ENCODE measurements around the gene ITGB7. TPM values are rescaled to one million over a fixed set of nuclear protein-coding genes. Genes with fewer than 3 reads are reported as not detected.
A peak's percentile ranks its signal among the peaks of the same experiment; 100 is the strongest.

ITGB7 gene
- total RNA-seq, 1 experiment from 2014 or later, result 0.90 TPM

DNA sequence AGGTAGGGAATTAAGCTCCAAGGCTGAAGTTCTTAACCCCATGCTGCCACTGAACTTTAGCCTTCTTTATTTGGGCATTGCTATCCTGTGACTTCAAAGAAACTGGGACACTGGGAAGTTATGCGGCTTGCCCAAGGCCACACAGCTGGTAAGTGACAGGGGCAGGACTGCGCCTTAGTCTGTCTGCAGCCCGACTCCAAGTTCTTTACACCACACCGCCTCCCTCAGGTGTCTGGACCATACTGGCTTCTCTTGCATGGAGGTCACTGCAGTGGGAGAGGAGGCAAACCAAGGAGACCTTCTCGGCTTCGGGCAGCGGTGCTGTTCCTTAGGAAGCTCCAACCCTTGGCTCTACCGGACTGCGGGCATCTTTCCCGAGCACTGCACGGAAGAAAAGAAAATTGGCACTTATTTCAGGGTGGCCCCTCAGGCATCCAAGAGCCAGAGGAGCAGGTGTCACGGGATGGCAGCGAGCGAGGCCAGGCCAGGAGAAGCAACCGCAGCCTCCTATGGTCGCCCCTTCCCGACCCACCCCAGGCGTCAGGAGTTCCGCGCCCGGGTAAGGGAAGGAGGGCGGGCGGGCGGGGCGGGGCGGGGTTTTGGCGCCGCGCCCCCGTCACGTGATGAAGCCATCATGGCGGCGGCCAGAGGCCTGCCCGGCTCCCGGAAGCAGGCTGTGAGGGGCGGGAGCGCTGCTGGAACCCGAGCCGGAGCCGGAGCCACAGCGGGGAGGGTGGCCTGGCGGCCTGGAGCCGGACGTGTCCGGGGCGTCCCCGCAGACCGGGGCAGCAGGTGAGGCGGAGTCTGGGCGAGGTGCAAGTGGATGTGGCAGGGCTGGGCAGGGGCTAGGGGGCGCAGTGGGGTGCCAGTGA, 44.7 kb upstream of the ITGB7 start (continued):
- TF ChIP-seq, protein P1, sequence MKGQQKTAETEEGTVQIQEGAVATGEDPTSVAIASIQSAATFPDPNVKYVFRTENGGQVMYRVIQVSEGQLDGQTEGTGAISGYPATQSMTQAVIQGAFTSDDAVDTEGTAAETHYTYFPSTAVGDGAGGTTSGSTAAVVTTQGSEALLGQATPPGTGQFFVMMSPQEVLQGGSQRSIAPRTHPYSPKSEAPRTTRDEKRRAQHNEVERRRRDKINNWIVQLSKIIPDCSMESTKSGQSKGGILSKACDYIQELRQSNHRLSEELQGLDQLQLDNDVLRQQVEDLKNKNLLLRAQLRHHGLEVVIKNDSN (CRISPR knock-in tag; IDR thresholded peaks at IDR 0.05), result peak; percentile 93
- TF ChIP-seq SOX15 (CRISPR knock-in tag; IDR thresholded peaks at IDR 0.05), result no peak
- TF ChIP-seq JUN (CRISPR knock-in tag; IDR thresholded peaks at IDR 0.05), result no peak
- TF ChIP-seq, protein P2, sequence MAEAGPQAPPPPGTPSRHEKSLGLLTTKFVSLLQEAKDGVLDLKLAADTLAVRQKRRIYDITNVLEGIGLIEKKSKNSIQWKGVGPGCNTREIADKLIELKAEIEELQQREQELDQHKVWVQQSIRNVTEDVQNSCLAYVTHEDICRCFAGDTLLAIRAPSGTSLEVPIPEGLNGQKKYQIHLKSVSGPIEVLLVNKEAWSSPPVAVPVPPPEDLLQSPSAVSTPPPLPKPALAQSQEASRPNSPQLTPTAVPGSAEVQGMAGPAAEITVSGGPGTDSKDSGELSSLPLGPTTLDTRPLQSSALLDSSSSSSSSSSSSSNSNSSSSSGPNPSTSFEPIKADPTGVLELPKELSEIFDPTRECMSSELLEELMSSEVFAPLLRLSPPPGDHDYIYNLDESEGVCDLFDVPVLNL (CRISPR knock-in tag; IDR thresholded peaks at IDR 0.05; ENCODE audit: borderline replicate concordance, low read depth), result no peak
- TF ChIP-seq, protein P3, sequence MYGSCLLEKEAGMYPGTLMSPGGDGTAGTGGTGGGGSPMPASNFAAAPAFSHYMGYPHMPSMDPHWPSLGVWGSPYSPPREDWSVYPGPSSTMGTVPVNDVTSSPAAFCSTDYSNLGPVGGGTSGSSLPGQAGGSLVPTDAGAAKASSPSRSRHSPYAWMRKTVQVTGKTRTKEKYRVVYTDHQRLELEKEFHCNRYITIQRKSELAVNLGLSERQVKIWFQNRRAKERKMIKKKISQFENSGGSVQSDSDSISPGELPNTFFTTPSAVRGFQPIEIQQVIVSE (CRISPR knock-in tag; IDR thresholded peaks at IDR 0.05; ENCODE audit: borderline replicate concordance), result no peak
- peak; percentile 64; the same call in 1 of the 2 replicates for TF ChIP-seq FOXK1 (CRISPR knock-in tag; IDR thresholded peaks at IDR 0.05)
- TF ChIP-seq, protein P4, sequence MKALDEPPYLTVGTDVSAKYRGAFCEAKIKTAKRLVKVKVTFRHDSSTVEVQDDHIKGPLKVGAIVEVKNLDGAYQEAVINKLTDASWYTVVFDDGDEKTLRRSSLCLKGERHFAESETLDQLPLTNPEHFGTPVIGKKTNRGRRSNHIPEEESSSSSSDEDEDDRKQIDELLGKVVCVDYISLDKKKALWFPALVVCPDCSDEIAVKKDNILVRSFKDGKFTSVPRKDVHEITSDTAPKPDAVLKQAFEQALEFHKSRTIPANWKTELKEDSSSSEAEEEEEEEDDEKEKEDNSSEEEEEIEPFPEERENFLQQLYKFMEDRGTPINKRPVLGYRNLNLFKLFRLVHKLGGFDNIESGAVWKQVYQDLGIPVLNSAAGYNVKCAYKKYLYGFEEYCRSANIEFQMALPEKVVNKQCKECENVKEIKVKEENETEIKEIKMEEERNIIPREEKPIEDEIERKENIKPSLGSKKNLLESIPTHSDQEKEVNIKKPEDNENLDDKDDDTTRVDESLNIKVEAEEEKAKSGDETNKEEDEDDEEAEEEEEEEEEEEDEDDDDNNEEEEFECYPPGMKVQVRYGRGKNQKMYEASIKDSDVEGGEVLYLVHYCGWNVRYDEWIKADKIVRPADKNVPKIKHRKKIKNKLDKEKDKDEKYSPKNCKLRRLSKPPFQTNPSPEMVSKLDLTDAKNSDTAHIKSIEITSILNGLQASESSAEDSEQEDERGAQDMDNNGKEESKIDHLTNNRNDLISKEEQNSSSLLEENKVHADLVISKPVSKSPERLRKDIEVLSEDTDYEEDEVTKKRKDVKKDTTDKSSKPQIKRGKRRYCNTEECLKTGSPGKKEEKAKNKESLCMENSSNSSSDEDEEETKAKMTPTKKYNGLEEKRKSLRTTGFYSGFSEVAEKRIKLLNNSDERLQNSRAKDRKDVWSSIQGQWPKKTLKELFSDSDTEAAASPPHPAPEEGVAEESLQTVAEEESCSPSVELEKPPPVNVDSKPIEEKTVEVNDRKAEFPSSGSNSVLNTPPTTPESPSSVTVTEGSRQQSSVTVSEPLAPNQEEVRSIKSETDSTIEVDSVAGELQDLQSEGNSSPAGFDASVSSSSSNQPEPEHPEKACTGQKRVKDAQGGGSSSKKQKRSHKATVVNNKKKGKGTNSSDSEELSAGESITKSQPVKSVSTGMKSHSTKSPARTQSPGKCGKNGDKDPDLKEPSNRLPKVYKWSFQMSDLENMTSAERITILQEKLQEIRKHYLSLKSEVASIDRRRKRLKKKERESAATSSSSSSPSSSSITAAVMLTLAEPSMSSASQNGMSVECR (CRISPR knock-in tag; IDR thresholded peaks at IDR 0.05; ENCODE audit: borderline replicate concordance), result peak; percentile 30; the same call in 1 of the 2 replicates
- TF ChIP-seq, protein P5, sequence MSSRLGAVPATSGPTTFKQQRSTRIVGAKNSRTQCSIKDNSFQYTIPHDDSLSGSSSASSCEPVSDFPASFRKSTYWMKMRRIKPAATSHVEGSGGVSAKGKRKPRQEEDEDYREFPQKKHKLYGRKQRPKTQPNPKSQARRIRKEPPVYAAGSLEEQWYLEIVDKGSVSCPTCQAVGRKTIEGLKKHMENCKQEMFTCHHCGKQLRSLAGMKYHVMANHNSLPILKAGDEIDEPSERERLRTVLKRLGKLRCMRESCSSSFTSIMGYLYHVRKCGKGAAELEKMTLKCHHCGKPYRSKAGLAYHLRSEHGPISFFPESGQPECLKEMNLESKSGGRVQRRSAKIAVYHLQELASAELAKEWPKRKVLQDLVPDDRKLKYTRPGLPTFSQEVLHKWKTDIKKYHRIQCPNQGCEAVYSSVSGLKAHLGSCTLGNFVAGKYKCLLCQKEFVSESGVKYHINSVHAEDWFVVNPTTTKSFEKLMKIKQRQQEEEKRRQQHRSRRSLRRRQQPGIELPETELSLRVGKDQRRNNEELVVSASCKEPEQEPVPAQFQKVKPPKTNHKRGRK (CRISPR knock-in tag; IDR thresholded peaks at IDR 0.05; ENCODE audit: borderline replicate concordance), result no peak
- no peak for TF ChIP-seq GRHL2 (CRISPR knock-in tag; IDR thresholded peaks at IDR 0.05; ENCODE audit: insufficient replicate concordance, severe bottlenecking)
- TF ChIP-seq, protein P6, sequence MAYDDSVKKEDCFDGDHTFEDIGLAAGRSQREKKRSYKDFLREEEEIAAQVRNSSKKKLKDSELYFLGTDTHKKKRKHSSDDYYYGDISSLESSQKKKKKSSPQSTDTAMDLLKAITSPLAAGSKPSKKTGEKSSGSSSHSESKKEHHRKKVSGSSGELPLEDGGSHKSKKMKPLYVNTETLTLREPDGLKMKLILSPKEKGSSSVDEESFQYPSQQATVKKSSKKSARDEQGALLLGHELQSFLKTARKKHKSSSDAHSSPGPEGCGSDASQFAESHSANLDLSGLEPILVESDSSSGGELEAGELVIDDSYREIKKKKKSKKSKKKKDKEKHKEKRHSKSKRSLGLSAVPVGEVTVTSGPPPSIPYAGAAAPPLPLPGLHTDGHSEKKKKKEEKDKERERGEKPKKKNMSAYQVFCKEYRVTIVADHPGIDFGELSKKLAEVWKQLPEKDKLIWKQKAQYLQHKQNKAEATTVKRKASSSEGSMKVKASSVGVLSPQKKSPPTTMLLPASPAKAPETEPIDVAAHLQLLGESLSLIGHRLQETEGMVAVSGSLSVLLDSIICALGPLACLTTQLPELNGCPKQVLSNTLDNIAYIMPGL (CRISPR knock-in tag; IDR thresholded peaks at IDR 0.05), result peak; percentile 75
- TF ChIP-seq, protein P7, sequence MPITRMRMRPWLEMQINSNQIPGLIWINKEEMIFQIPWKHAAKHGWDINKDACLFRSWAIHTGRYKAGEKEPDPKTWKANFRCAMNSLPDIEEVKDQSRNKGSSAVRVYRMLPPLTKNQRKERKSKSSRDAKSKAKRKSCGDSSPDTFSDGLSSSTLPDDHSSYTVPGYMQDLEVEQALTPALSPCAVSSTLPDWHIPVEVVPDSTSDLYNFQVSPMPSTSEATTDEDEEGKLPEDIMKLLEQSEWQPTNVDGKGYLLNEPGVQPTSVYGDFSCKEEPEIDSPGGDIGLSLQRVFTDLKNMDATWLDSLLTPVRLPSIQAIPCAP (CRISPR knock-in tag; IDR thresholded peaks at IDR 0.05), result no peak
- no peak for TF ChIP-seq ZNF396 (CRISPR knock-in tag; IDR thresholded peaks at IDR 0.05; ENCODE audit: borderline replicate concordance)
- TF ChIP-seq, protein P8, sequence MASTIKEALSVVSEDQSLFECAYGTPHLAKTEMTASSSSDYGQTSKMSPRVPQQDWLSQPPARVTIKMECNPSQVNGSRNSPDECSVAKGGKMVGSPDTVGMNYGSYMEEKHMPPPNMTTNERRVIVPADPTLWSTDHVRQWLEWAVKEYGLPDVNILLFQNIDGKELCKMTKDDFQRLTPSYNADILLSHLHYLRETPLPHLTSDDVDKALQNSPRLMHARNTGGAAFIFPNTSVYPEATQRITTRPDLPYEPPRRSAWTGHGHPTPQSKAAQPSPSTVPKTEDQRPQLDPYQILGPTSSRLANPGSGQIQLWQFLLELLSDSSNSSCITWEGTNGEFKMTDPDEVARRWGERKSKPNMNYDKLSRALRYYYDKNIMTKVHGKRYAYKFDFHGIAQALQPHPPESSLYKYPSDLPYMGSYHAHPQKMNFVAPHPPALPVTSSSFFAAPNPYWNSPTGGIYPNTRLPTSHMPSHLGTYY (CRISPR knock-in tag; IDR thresholded peaks at IDR 0.05), result no peak
- no peak for TF ChIP-seq SP1 (CRISPR knock-in tag; conservative IDR thresholded peaks at IDR 0.05)
- no peak for TF ChIP-seq NFATC4 (CRISPR knock-in tag; IDR thresholded peaks at IDR 0.05)
- TF ChIP-seq, protein P9, sequence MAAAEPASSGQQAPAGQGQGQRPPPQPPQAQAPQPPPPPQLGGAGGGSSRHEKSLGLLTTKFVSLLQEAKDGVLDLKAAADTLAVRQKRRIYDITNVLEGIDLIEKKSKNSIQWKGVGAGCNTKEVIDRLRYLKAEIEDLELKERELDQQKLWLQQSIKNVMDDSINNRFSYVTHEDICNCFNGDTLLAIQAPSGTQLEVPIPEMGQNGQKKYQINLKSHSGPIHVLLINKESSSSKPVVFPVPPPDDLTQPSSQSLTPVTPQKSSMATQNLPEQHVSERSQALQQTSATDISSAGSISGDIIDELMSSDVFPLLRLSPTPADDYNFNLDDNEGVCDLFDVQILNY (CRISPR knock-in tag; IDR thresholded peaks at IDR 0.05), result peak; percentile 71; the same call in 1 of the 2 replicates
- TF ChIP-seq CREM (CRISPR knock-in tag; IDR thresholded peaks at IDR 0.05), result 0 out of 2 replicates have a peak, but pooled peaks have one; percentile 28
- no peak for TF ChIP-seq GTF2I (CRISPR knock-in tag; conservative IDR thresholded peaks at IDR 0.05)
- 0 out of 2 replicates have a peak, but pooled peaks have one; percentile 12 for TF ChIP-seq KAT7 (CRISPR knock-in tag; IDR thresholded peaks at IDR 0.05; ENCODE audit: borderline replicate concordance)
- TF ChIP-seq, protein P10, sequence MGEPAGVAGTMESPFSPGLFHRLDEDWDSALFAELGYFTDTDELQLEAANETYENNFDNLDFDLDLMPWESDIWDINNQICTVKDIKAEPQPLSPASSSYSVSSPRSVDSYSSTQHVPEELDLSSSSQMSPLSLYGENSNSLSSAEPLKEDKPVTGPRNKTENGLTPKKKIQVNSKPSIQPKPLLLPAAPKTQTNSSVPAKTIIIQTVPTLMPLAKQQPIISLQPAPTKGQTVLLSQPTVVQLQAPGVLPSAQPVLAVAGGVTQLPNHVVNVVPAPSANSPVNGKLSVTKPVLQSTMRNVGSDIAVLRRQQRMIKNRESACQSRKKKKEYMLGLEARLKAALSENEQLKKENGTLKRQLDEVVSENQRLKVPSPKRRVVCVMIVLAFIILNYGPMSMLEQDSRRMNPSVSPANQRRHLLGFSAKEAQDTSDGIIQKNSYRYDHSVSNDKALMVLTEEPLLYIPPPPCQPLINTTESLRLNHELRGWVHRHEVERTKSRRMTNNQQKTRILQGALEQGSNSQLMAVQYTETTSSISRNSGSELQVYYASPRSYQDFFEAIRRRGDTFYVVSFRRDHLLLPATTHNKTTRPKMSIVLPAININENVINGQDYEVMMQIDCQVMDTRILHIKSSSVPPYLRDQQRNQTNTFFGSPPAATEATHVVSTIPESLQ (CRISPR knock-in tag; IDR thresholded peaks at IDR 0.05), result no peak
- TF ChIP-seq JAZF1 (CRISPR knock-in tag; IDR thresholded peaks at IDR 0.05), result no peak

All from WTC11 (cell line).